HCT116 (cell line): ENCODE results near the gene YIPF2. TPM values are rescaled to one million over a fixed set of nuclear protein-coding genes. Genes with fewer than 3 reads are reported as not detected.
A peak's percentile ranks its signal among the peaks of the same experiment; 100 is the strongest.

Experiments
- ATAC-seq: fragments of 200-7000 bp; cut with Tn5 transposase; 2 replicates; pipeline ENCODE4 v1.9.1; 2020; ENCODE audit warnings: mild to moderate bottlenecking, moderate library complexity
- BruUV-seq: library from RNA; stranded (reverse); fragments of 400-500 nt; replicated peaks from 2 replicates; lab custom pipeline; 2021; lab: Mats Ljungman, UMichigan
- CTCF ChIA-PET: fragments of 300-600 bp; sonication (Branson Sonifier 250); formaldehyde crosslinking; loops from one replicate; lab custom pipeline; 2021; ENCODE audit warnings: antibody characterized with exemption; lab: Charles Lee
- POLR2A ChIA-PET: fragments of 300-600, 350-600 bp; sonication (Branson Sonifier 250); formaldehyde crosslinking; loops from one replicate; lab custom pipeline; 2021; ENCODE audit warnings: antibody characterized with exemption; lab: Charles Lee
- RAD21 ChIA-PET, 2 experiments: fragments of 300-600 bp; sonication (Branson Sonifier 250); formaldehyde crosslinking; loops; one replicate each; lab custom pipeline; 2023; ENCODE audit warnings: low total read pairs in 2 of 2; ENCODE audit not compliant: uncharacterized antibody in 2 of 2, unreplicated experiment in 2 of 2, low non-redundant PET in 1 of 2; lab: Charles Lee
- DNase-seq: peaks from one replicate; pipeline ENCODE4 v3.0.0-alpha.2; 2010; ENCODE audit warnings: low read depth, low spot score
- H2AFZ ChIP-seq: fragments of 200-600 bp; shearing (Covaris generic), sonication (generic); 2 replicates; pipeline ENCODE4 v1.6.1; 2017; ENCODE audit warnings: low read depth, mixed run types, mixed read lengths, antibody characterized with exemption, low read length; ENCODE audit not compliant: poor library complexity, severe bottlenecking
- H3K27ac ChIP-seq: 2 replicates; pipeline ENCODE4 v1.5.1; 2012; ENCODE audit warnings: low read depth, low read length
- H3K27me3 ChIP-seq: fragments of 200-600 bp; sonication (generic); 2 replicates; pipeline ENCODE4 v1.6.1; 2016; ENCODE audit warnings: mixed run types, low read length, mixed read lengths; ENCODE audit not compliant: insufficient read depth
- H3K36me3 ChIP-seq, 2 experiments: fragments of 200-500 bp in 1 of 2; fragments of 200-600 bp in 1 of 2; sonication (Bioruptor generic) in 1 of 2; sonication (generic) in 1 of 2; 2 replicates each; pipeline versions ENCODE4 v1.5.1 to v1.6.1; 2014 to 2016; ENCODE audit warnings: low read length in 2 of 2, inconsistent platforms in 1 of 2, mixed read lengths in 1 of 2, mixed run types in 1 of 2; ENCODE audit not compliant: insufficient read depth in 2 of 2, control insufficient read depth in 1 of 2
- H3K4me1 ChIP-seq, 2 experiments: fragments of 200-600 bp in 1 of 2; sonication (generic) in 1 of 2; 2 replicates each; pipeline versions ENCODE4 v1.5.1 to v1.6.1; 2012 to 2017; ENCODE audit warnings: low read length in 2 of 2, inconsistent platforms in 1 of 2, mild to moderate bottlenecking in 1 of 2, mixed read lengths in 1 of 2, mixed run types in 1 of 2, moderate library complexity in 1 of 2; ENCODE audit not compliant: insufficient read depth in 2 of 2, control insufficient read depth in 1 of 2
- H3K4me2 ChIP-seq: fragments of 200-600 bp; sonication (generic); 2 replicates; pipeline ENCODE4 v1.6.1; 2017; ENCODE audit warnings: mixed run types, low read length, mixed read lengths
- H3K4me3 ChIP-seq, 2 experiments: fragments of 200-600 bp in 1 of 2; sonication (generic) in 1 of 2; replicated peaks in 1 of 2; 2 replicates each; pipeline ENCODE4 v1.5.1; 2011 to 2016; ENCODE audit warnings: low read length in 2 of 2, control low read depth in 1 of 2, low read depth in 1 of 2, mild to moderate bottlenecking in 1 of 2, mixed read lengths in 1 of 2, mixed run types in 1 of 2
- H3K79me2 ChIP-seq: fragments of 200-600 bp; sonication (generic); 2 replicates; pipeline ENCODE4 v1.6.1; 2017; ENCODE audit warnings: mild to moderate bottlenecking, mixed run types, low read length, moderate library complexity, mixed read lengths; ENCODE audit not compliant: insufficient read depth
- H3K9ac ChIP-seq: fragments of 200-600 bp; sonication (generic); 2 replicates; pipeline ENCODE4 v1.6.1; 2016; ENCODE audit warnings: low read length, mixed read lengths
- H3K9me2 ChIP-seq: fragments of 200-600 bp; sonication (generic), shearing (Covaris generic); 2 replicates; pipeline ENCODE4 v1.6.1; 2017; ENCODE audit warnings: mixed run types, mild to moderate bottlenecking, moderate library complexity; ENCODE audit not compliant: insufficient read depth
- H3K9me3 ChIP-seq, 2 experiments: fragments of 200-500 bp in 1 of 2; fragments of 200-600 bp in 1 of 2; sonication (Bioruptor generic) in 1 of 2; sonication (generic) in 1 of 2; 2 replicates each; pipeline ENCODE4 v1.6.1; 2014 to 2017; ENCODE audit warnings: low read length in 2 of 2, mixed read lengths in 2 of 2, inconsistent platforms in 1 of 2, low read depth in 1 of 2, mild to moderate bottlenecking in 1 of 2, mixed run types in 1 of 2, moderate library complexity in 1 of 2; ENCODE audit not compliant: control insufficient read depth in 1 of 2, insufficient read depth in 1 of 2
- H4K20me1 ChIP-seq: fragments of 200-600 bp; sonication (generic), shearing (Covaris generic); 2 replicates; pipeline ENCODE4 v1.6.1; 2017; ENCODE audit warnings: mixed run types, mild to moderate bottlenecking, moderate library complexity; ENCODE audit not compliant: insufficient read depth
- CEBPB ChIP-seq: IDR thresholded peaks from 2 replicates; pipeline ENCODE4 v1.6.1; 2012; ENCODE audit warnings: low read depth
- EGR1 ChIP-seq: IDR thresholded peaks from 2 replicates; pipeline ENCODE4 v1.6.1; 2012; ENCODE audit warnings: low read depth
- ELF1 ChIP-seq: IDR thresholded peaks from 2 replicates; pipeline ENCODE4 v1.6.1; 2012; ENCODE audit warnings: low read depth, borderline replicate concordance
- EZH2phosphoT487 ChIP-seq: fragments of 200-600 bp; IDR thresholded peaks from 2 replicates; pipeline ENCODE4 v1.6.1; 2018; ENCODE audit warnings: antibody characterized with exemption, borderline replicate concordance
- JUND ChIP-seq: IDR thresholded peaks from 2 replicates; pipeline ENCODE4 v1.6.1; 2012
- POLR2A ChIP-seq: IDR thresholded peaks from 2 replicates; pipeline ENCODE4 v1.7.0; 2011; ENCODE audit warnings: borderline replicate concordance; ENCODE audit not compliant: insufficient read depth, insufficient read length; ENCODE audit errors: extremely low read depth
- POLR2AphosphoS5 ChIP-seq: IDR thresholded peaks from 2 replicates; pipeline ENCODE4 v1.6.1; 2011; ENCODE audit warnings: mild to moderate bottlenecking, low read depth, low read length, moderate library complexity
- RAD21 ChIP-seq: IDR thresholded peaks from 2 replicates; pipeline ENCODE4 v1.6.1; 2012; ENCODE audit warnings: low read depth, mild to moderate bottlenecking
- SIN3A ChIP-seq: IDR thresholded peaks from 2 replicates; pipeline ENCODE4 v1.6.1; 2012; ENCODE audit warnings: low read depth
- SP1 ChIP-seq: IDR thresholded peaks from 2 replicates; pipeline ENCODE4 v1.6.1; 2012; ENCODE audit warnings: low read depth
- SRF ChIP-seq: IDR thresholded peaks from 2 replicates; pipeline ENCODE4 v1.6.1; 2012; ENCODE audit warnings: low read depth
- TCF7L2 ChIP-seq: IDR thresholded peaks from 2 replicates; pipeline ENCODE4 v1.7.0; 2011; ENCODE audit warnings: borderline replicate concordance, inconsistent platforms; ENCODE audit not compliant: insufficient read depth, insufficient read length; ENCODE audit errors: extremely low read depth
- ZFX ChIP-seq: fragments of 450-650 bp; IDR thresholded peaks from 2 replicates; pipeline ENCODE4 v1.6.1; 2017
- ZNF274 ChIP-seq: fragments of 200-500 bp; sonication (Bioruptor generic); IDR thresholded peaks from 2 replicates; pipeline ENCODE4 v1.6.1; 2014; ENCODE audit warnings: mild to moderate bottlenecking, low read depth, low read length, inconsistent platforms
- intact Hi-C: fragments of 100-400 bp; cut with micrococcal nuclease; formaldehyde crosslinking; loops from 2 replicates; pipeline ENCODE4 v1.10.0; 2022
- total RNA-seq: library from RNA; stranded (reverse); gene quantifications from one replicate; pipeline ENCODE4 v1.2.1, GENCODE V29; 2021; ENCODE audit not compliant: unreplicated experiment
- TF ChIP-seq, protein P1 (sequence below): IDR thresholded peaks from 2 replicates; pipeline ENCODE4 v1.6.1; 2012
- TF ChIP-seq, protein P2 (sequence below): IDR thresholded peaks from 2 replicates; pipeline ENCODE4 v1.6.1; 2011; ENCODE audit warnings: mild to moderate bottlenecking, low read length, moderate library complexity; ENCODE audit not compliant: insufficient replicate concordance; ENCODE audit errors: extremely low read depth
- TF ChIP-seq, protein P3 (sequence below): IDR thresholded peaks from 2 replicates; pipeline ENCODE4 v1.6.1; 2012

The YIPF2 gene
- total RNA-seq, 1 experiment from 2014 or later, result 44.7 TPM

DNA sequence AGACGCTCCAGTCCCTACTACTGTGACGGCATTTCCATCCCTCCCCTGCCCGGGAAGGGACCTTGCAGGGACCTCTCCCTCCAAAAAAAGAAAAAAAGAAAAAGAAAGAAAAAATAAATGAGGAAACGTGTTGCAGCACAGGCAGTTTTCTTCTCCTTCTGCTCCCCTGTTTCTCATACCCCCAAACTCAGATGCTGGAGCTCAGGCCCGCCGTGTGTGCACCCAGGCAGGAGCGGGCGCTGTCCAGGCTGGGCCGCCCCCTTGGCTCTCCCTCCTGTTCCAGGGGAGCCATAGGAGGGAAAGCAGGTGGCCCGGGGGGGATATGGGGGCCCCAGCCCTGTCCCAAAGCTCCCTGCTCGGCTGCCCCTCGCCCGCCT is 5.8 kb downstream of the YIPF2 start (continued):
- no peak for TF ChIP-seq EGR1

DNA sequence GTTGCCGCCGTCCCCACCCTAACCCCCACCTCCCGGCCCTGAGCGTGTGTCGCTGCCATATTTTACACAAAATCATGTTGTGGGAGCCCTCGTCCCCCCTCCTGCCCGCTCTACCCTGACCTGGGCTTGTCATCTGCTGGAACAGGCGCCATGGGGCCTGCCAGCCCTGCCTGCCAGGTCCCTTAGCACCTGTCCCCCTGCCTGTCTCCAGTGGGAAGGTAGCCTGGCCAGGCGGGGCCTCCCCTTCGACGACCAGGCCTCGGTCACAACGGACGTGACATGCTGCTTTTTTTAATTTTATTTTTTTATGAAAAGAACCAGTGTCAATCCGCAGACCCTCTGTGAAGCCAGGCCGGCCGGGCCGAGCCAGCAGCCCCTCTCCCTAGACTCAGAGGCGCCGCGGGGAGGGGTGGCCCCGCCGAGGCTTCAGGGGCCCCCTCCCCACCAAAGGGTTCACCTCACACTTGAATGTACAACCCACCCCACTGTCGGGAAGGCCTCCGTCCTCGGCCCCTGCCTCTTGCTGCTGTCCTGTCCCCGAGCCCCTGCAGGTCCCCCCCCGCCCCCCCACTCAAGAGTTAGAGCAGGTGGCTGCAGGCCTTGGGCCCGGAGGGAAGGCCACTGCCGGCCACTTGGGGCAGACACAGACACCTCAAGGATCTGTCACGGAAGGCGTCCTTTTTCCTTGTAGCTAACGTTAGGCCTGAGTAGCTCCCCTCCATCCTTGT is 6.4 kb downstream of the YIPF2 start:
- ChIA-PET POLR2A (no interaction called here), RAD21 (no interaction called here), CTCF (interaction anchor here (0.5 to 0.8 kb wide), 2 partner anchors 15 to 20 kb away, joined by 3 to 4 read pairs; no protein-coding TSS in a partner anchor)
- Histone ChIP-seq H2AFZ (no peak overlapping the region), H3K9ac (no peak overlapping the region), H3K27me3 (no peaks in the 10 kb centered on the region), H4K20me1 (no peaks in the 10 kb centered on the region), H3K36me3 (peaks cover 15 to 26% of the 10 kb centered on the region in 2 experiments), H3K4me3 (no peak overlapping the region), H3K9me3 (no peaks in the 10 kb centered on the region), H3K79me2 (peaks cover under 1% of the 10 kb centered on the region; the same call in 1 of the 2 replicates), H3K27ac (no peak overlapping the region), H3K4me2 (no peak overlapping the region), H3K4me1 (no peaks in the 10 kb centered on the region), H3K9me2 (no peaks in the 10 kb centered on the region)
- TSS peak; percentile 35 for BruUV-seq
- ATAC-seq (peak; percentile 28; the same call in 1 of the 2 replicates), DNase-seq (no peak)
- intact Hi-C loops, result no loop called here
- no peak for TF ChIP-seq POLR2AphosphoS5
- TF ChIP-seq SIN3A, result 0 out of 2 replicates have a peak, but pooled peaks have one; percentile 19

DNA sequence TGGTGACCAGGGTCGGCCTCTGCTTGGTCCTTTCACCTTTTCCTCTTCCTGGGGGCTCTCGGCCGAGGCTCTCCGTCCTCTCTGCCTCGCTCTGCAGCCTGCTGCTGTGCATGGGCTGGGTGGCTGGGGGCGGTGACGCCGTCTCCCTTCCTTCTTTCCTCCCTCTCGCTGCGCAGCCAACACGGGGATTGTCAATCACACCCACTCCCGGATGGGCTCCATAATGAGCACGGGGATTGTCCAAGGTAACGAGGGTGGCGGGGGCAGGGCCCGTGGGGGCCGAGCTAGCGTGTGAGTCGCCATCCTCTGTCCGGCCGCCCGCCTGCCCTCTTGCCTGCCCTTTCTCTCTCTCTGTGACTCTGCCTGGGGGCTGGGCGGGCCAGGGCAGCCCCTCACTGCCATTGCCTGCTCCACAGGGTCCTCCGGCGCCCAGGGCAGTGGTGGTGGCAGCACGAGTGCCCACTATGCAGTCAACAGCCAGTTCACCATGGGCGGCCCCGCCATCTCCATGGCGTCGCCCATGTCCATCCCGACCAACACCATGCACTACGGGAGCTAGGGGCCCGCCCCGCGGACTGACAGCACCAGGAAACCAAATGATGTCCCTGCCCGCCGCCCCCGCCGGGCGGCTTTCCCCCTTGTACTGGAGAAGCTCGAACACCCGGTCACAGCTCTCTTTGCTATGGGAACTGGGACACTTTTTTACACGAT is 7.1 kb downstream of the YIPF2 start:
- Histone ChIP-seq H3K4me3 (no peak overlapping the region), H3K9me2 (no peaks in the 10 kb centered on the region), H4K20me1 (no peaks in the 10 kb centered on the region), H3K79me2 (no peaks in the 10 kb centered on the region), H3K9me3 (no peaks in the 10 kb centered on the region), H2AFZ (no peak overlapping the region), H3K27ac (no peak overlapping the region), H3K4me2 (no peak overlapping the region), H3K36me3 (peaks cover 15 to 26% of the 10 kb centered on the region in 2 experiments), H3K27me3 (no peaks in the 10 kb centered on the region), H3K4me1 (no peaks in the 10 kb centered on the region), H3K9ac (no peak overlapping the region)
- DNase-seq (no peak), ATAC-seq (no peak)
- intact Hi-C loops, result no loop called here
- no TSS peak for BruUV-seq
- POLR2A ChIA-PET, result no interaction called here
- RAD21 ChIA-PET, result no interaction called here
- CTCF ChIA-PET, result no interaction called here
- no peak for TF ChIP-seq JUND
- TF ChIP-seq, protein P1, sequence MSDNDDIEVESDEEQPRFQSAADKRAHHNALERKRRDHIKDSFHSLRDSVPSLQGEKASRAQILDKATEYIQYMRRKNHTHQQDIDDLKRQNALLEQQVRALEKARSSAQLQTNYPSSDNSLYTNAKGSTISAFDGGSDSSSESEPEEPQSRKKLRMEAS, result no peak
- no peak for TF ChIP-seq TCF7L2
- no peak for TF ChIP-seq EZH2phosphoT487
- TF ChIP-seq CEBPB, result no peak
- TF ChIP-seq SIN3A, result no peak
- TF ChIP-seq, protein P2, sequence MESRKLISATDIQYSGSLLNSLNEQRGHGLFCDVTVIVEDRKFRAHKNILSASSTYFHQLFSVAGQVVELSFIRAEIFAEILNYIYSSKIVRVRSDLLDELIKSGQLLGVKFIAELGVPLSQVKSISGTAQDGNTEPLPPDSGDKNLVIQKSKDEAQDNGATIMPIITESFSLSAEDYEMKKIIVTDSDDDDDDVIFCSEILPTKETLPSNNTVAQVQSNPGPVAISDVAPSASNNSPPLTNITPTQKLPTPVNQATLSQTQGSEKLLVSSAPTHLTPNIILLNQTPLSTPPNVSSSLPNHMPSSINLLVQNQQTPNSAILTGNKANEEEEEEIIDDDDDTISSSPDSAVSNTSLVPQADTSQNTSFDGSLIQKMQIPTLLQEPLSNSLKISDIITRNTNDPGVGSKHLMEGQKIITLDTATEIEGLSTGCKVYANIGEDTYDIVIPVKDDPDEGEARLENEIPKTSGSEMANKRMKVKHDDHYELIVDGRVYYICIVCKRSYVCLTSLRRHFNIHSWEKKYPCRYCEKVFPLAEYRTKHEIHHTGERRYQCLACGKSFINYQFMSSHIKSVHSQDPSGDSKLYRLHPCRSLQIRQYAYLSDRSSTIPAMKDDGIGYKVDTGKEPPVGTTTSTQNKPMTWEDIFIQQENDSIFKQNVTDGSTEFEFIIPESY, result no peak
- no peak for TF ChIP-seq RAD21
- TF ChIP-seq SP1, result no peak
- TF ChIP-seq SRF, result no peak
- TF ChIP-seq ELF1, result no peak
- TF ChIP-seq ZFX, result no peak
- no peak for TF ChIP-seq ZNF274
- TF ChIP-seq POLR2A, result no peak
- TF ChIP-seq, protein P3, sequence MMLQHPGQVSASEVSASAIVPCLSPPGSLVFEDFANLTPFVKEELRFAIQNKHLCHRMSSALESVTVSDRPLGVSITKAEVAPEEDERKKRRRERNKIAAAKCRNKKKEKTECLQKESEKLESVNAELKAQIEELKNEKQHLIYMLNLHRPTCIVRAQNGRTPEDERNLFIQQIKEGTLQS, result no peak
